ENCODE data around the gene RPL41. TPM values are rescaled to one million over a fixed set of nuclear protein-coding genes. Genes with fewer than 3 reads are reported as not detected.

Gene RPL41
- total RNA-seq, 4 donors from 2014 or later, result 966 to 4,641 (median 3,066) TPM

DNA sequence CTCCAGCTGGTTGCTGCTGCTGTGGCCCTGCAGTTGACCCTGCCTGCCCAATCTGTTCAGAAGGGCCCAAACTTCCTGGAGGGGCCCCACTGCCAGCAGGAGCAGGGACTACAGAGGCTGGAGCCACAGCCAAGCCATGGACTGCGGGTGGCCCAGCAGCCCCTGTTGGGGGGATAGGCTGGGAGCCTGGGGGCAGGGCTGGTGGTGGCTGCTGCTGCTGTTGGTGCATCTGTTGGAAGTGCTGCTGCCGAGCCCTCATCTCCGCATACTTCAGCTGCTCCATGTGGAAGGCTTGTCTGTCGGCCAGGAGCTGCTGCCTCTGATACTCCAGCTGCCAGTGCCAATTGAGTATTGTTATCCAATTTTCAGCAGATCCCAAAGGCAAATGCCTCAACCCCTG, 48.9 kb downstream of the RPL41 start:
- no peaks in the 10 kb centered on the region for H3K27me3 ChIP-seq
- H3K27ac ChIP-seq, result peak overlapping the region in 1 of 4 donors; percentile 17
- intact Hi-C loops (cut with DNase I), result no loop called here
- peaks cover 61 to 100% (median 75%) of the 10 kb centered on the region in 3 donors for H3K36me3 ChIP-seq
- 46 to 79% methylated on average over 3 of the region's 4 CpGs for WGBS, 2 donors
- no peak overlapping the region for H3K4me3 ChIP-seq
- DNase-seq, result no peak
- peaks cover 5 to 27% (median 22%) of the 10 kb centered on the region in 3 donors for H3K4me1 ChIP-seq
- H3K9me3 ChIP-seq, result no peaks in the 10 kb centered on the region
- TF ChIP-seq, protein P1, sequence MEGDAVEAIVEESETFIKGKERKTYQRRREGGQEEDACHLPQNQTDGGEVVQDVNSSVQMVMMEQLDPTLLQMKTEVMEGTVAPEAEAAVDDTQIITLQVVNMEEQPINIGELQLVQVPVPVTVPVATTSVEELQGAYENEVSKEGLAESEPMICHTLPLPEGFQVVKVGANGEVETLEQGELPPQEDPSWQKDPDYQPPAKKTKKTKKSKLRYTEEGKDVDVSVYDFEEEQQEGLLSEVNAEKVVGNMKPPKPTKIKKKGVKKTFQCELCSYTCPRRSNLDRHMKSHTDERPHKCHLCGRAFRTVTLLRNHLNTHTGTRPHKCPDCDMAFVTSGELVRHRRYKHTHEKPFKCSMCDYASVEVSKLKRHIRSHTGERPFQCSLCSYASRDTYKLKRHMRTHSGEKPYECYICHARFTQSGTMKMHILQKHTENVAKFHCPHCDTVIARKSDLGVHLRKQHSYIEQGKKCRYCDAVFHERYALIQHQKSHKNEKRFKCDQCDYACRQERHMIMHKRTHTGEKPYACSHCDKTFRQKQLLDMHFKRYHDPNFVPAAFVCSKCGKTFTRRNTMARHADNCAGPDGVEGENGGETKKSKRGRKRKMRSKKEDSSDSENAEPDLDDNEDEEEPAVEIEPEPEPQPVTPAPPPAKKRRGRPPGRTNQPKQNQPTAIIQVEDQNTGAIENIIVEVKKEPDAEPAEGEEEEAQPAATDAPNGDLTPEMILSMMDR (IDR thresholded peaks at IDR 0.05), result no peak
- no peak for TF ChIP-seq POLR2A (IDR thresholded peaks at IDR 0.05)

Other genes starting within 250 kb of the RPL41 start
- 100 to 1,000 TPM in 1 of 4 donors, 10 to 100 TPM in 3; 60.7 to 107 (median 85.0) TPM for gene PYM1, start 188.7 kb upstream of the RPL41 start, total RNA-seq
- 100 to 1,000 TPM in 3 of 4 donors, 10 to 100 TPM in 1; 95.7 to 209 (median 159) TPM for gene DGKA, start 185.5 kb upstream of the RPL41 start, total RNA-seq
- gene PMEL, start 150.6 kb upstream of the RPL41 start, total RNA-seq, result 1 to 10 TPM in 1 of 4 donors, under 1 TPM in 3; 0.48 to 3.4 (median 0.67) TPM
- 10 to 100 TPM; 11.1 to 22.6 (median 17.0) TPM for gene CDK2, start 149.8 kb upstream of the RPL41 start, total RNA-seq
- gene RAB5B, start 142.6 kb upstream of the RPL41 start, total RNA-seq, result 10 to 100 TPM; 78.2 to 94.2 (median 86.4) TPM
- 10 to 100 TPM; 16.0 to 30.0 (median 18.5) TPM for gene SUOX, start 119.4 kb upstream of the RPL41 start, total RNA-seq
- gene IKZF4, start 95.6 kb upstream of the RPL41 start, total RNA-seq, result 1 to 10 TPM; 1.2 to 2.0 (median 1.9) TPM
- 1,000 to 10,000 TPM in 2 of 4 donors, 100 to 1,000 TPM in 2; 381 to 1,639 (median 1,040) TPM for gene RPS26, start 74.7 kb upstream of the RPL41 start, total RNA-seq
- 100 to 1,000 TPM in 1 of 4 donors, 10 to 100 TPM in 3; 36.0 to 125 (median 82.8) TPM for gene ERBB3, start 36.5 kb upstream of the RPL41 start, total RNA-seq
- gene PA2G4, start 12.1 kb upstream of the RPL41 start, total RNA-seq, result 100 to 1,000 TPM in 3 of 4 donors, 10 to 100 TPM in 1; 89.3 to 206 (median 176) TPM
- 1 to 10 TPM; 1.5 to 3.8 (median 2.3) TPM for gene ZC3H10, start 1.6 kb downstream of the RPL41 start, total RNA-seq
- gene ESYT1, start 11.6 kb downstream of the RPL41 start, total RNA-seq, result 10 to 100 TPM; 42.6 to 70.8 (median 62.5) TPM
- 10 to 100 TPM; 26.3 to 51.0 (median 37.8) TPM for gene MYL6B, start 36.0 kb downstream of the RPL41 start, total RNA-seq
- 1,000 to 10,000 TPM; 1,011 to 2,279 (median 1,490) TPM for gene MYL6, start 41.7 kb downstream of the RPL41 start, total RNA-seq
- 10 to 100 TPM; 31.7 to 64.9 (median 46.1) TPM for gene SMARCC2, start 72.8 kb downstream of the RPL41 start, total RNA-seq
- gene RNF41, start 105.3 kb downstream of the RPL41 start, total RNA-seq, result 10 to 100 TPM; 21.1 to 42.5 (median 28.6) TPM
- 10 to 100 TPM; 17.2 to 31.0 (median 21.6) TPM for gene NABP2, start 107.7 kb downstream of the RPL41 start, total RNA-seq
- gene SLC39A5, start 113.4 kb downstream of the RPL41 start, total RNA-seq, result 1 to 10 TPM in 1 of 4 donors, not detected in 3; 1.1 TPM
- 10 to 100 TPM in 3 of 4 donors, 1 to 10 TPM in 1; 9.2 to 15.8 (median 13.9) TPM for gene ANKRD52, start 141.8 kb downstream of the RPL41 start, total RNA-seq
- 1 to 10 TPM; 1.6 to 9.5 (median 4.1) TPM for gene COQ10A, start 150.3 kb downstream of the RPL41 start, total RNA-seq
- gene CS, start 183.7 kb downstream of the RPL41 start, total RNA-seq, result 100 to 1,000 TPM; 126 to 175 (median 133) TPM
- gene CNPY2, start 199.4 kb downstream of the RPL41 start, total RNA-seq, result 10 to 100 TPM; 37.2 to 66.6 (median 55.3) TPM
- 10 to 100 TPM; 10.2 to 35.9 (median 14.9) TPM for gene PAN2, start 217.4 kb downstream of the RPL41 start, total RNA-seq
- 10 to 100 TPM in 1 of 4 donors, 1 to 10 TPM in 2, not detected in 1; 2.6 to 28.6 (median 2.8) TPM for gene IL23A, start 222.3 kb downstream of the RPL41 start, total RNA-seq
- gene STAT2, start 243.5 kb downstream of the RPL41 start, total RNA-seq, result 10 to 100 TPM; 54.3 to 83.7 (median 62.4) TPM
- not detected for gene APOF, start 246.2 kb downstream of the RPL41 start, total RNA-seq

Data from esophagus squamous epithelium (tissue), 5 donors.